HG03565 (cell line): ENCODE measurements around the gene BAIAP3.

Experiments used
- ATAC-seq: cut with Tn5 transposase; IDR thresholded peaks from one replicate; pipeline ENCODE4 v1.9.1; 2021; ENCODE audit warnings: mild to moderate bottlenecking, moderate library complexity; ENCODE audit not compliant: unreplicated experiment

Gene BAIAP3

DNA sequence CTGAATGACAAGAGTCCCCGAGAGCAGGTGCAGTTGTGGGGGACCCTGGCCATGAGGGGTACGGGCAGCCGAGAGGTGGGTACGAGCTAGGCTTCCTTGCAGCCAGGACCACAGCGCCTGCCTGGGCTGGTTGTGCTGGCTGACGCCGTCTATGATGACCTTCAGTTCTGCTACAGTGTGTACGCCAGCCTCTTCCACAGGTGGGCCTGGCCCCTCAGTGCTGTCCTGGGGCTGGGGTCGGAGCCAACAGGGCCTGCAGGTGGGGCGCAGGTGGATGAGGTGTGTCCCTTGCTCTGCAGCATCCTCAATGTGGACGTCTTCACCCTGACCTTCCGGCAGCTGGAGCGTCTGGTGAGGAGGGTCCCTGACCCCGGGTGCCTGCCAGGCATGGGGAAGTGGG is 11.1 kb downstream of the BAIAP3 start:
- no peak for ATAC-seq

DNA sequence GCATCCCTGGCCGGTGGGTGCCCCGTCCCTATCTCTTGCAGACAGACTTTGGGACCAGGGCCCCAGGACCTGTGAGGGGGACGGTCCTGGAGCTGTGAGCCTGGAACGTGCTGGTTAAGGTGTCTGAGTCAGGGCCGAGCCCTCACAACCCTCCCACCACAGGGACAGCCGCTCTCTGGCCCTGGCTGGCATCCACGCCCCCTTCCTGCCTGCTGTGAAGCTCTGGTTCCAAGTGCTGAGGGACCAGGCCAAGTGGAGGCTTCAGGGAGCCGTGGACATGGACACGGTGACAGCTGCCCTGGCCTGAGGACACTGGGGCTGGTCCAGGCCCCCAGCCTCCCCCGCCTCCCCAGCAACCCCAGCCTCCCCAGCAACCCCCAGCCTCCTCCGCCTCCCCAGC is 11.6 kb downstream of the BAIAP3 start:
- no peak for ATAC-seq

DNA sequence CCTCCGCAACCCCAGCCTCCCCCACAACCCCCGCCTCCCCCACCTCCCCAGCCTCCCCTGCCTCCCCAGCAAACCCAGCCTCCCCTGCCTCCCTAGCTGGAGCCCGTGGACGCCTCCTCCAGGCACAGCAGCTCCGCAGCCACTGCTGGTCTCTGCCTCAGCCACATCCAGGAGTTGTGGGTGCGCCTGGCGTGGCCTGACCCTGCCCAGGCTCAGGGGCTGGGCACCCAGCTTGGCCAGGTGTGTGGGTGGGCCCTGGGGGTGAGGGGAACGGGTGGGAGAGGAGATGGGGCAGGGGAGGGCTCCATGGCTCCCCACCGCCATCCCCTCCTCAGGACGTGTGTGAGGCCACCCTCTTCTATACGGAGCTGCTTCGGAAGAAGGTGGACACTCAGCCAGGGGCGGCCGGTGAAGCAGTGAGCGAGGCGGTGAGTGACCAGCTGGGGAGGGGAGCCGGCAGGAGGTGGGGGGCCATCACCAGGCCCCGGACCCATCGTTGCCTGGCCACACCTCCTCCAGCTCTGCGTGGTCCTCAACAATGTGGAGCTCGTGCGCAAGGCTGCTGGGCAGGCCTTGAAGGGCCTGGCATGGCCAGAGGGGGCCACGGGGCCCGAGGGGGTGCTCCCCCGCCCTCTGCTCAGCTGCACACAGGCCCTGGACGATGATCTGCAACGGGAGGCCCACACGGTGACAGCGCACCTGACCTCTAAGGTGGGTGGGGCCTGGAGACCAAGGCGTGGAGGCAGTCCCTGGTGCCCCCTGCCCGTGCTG is 12.4 kb downstream of the BAIAP3 start:
- no peak for ATAC-seq

DNA sequence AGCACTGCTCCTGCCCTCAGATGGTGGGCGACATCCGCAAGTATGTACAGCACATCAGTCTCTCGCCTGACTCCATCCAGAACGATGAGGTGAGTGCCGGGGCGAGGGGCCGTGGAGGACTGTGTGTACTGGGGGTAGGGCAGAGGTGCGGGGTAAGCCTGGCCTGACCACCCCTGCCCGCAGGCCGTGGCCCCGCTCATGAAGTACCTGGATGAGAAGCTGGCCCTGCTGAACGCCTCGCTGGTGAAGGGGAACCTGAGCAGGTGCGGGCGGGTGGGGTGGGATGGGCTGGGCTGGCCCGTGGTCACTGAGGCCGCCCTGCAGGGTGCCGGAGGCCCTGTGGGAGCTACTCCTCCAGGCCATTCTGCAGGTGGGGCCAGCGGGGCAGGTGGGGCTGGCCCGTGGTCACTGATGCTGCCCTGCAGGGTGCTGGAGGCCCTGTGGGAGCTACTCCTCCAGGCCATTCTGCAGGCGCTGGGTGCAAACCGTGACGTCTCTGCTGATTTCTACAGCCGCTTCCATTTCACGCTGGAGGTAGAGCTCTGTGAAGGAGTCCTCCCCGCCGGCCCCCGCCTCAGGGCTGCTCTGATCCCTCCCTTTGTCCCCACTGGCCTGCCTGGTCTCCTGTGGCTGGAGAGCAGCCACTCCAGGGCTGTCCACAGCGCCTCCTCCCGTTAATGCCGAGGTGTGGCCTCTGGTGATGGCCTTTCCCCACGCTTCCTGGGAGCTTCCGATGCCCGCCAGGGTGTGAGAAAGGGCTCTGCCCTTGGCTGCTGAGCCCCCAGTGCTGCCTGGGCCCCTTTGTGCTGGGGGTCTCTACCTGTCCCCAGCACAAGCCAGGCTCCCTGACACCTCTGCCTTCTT is 13.2 kb downstream of the BAIAP3 start:
- ATAC-seq = no peak

DNA sequence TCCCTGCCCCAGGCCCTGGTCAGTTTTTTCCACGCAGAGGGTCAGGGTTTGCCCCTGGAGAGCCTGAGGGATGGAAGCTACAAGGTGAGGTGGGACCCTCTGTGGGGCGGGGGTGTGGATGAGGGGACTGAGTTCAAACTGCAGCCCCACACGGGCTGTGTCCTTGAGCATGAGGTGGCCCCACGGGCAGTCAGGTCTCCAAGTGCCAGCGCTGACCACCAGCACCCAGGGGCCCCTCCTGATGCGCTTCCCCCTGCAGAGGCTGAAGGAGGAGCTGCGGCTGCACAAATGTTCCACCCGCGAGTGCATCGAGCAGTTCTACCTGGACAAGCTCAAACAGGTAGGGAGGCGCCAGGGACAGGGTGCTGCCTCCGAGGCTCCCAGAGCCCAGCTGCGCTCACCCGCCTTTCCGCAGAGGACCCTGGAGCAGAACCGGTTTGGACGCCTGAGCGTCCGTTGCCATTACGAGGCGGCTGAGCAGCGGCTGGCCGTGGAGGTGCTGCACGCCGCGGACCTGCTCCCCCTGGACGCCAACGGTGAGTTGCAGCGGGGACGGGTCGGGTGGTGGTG is 13.9 kb downstream of the BAIAP3 start:
- no peak for ATAC-seq

DNA sequence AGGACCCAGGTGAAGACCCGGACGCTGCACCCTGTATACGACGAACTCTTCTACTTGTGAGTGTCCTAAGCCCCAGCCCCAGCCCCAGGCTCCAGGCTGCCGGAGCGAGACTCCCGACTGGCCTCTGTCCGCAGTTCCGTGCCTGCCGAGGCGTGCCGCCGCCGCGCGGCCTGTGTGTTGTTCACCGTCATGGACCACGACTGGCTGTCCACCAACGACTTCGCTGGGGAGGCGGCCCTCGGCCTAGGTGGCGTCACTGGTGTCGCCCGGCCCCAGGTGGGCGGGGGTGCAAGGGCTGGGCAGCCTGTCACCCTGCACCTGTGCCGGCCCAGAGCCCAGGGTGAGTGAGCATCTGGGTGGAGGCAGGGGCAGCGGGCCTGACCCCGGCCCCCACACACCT is 14.5 kb downstream of the BAIAP3 start:
- ATAC-seq = no peak

DNA sequence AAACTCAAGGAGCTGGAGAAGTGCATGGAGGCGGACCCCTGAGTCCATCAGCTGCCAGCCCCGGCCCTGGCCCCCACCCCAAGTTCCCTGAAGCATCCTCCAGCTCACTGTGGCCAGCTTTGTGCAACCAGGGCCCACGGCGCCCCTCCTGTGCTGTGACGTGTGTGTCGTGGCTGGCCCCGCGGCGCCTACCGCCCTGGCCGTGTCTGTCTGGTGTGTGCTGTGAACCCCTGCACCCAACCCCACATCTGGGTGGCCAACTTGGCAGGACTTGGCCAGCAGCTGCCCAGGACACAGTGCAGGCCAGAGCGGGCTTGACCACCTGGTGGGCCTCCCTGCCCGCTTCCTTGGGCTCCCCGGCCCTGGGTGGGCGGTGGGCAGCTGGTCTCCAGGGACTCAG is 15.0 kb downstream of the BAIAP3 start:
- ATAC-seq = no peak

DNA sequence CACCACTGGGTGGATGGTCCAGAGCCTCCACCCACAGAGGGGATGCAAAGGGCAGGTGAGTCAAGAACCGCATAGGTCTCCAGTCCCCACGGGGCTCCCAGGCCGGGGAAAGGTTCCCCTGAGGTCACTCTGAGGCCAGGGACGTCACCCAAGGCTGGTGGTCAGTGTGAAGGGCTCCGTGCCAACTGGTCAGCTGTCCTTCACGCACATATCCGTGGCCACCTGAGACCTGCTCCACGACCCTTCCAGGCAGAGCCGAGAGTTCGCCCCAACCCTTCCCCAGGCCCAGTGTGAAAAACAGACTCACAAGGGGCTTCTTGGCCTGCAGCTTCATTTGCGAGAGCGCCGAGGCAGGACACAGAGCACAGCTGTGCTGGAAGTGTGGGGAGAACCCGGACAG is 15.5 kb downstream of the BAIAP3 start:
- no peak for ATAC-seq

DNA sequence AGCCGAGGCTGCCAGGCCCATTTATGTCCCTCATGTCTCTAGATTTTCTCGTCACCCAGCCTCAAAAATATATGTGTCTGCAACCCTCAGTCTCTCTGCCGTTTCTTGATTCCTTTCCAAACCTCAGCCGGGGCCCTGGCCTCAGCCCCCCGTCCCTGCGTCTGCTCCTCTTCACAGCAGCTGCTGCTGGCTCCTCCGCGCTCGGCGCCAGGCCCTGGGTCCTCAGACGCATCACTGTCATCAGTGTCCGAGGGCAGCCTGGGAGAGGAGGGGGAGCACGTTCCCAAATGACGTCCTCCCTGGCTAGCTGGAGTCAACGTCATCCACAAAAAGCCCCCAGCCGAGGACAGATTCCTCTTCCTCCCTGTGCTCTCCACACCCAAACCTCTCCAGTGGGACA is 15.9 kb downstream of the BAIAP3 start:
- no peak for ATAC-seq

DNA sequence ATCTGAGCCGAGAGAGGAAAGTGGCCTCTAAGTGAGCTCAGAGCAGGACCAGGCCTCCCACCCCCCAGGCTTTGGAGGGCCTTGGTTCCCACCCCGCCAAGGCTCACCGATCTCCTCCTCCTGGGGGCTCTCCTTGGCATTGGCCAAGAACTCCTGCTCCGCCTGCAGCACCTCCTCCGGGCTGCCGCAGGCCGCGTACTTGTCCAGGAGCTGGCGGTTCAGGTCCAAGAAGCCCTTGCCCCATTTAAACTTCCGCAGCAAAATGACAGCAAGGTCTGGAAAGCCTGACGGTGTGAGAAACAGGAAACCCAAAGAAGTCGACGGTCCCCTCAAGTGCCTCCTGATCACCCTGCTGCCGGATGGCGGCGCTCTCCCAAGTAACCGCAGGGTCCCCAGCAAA is 16.5 kb downstream of the BAIAP3 start:
- ATAC-seq = no peak

DNA sequence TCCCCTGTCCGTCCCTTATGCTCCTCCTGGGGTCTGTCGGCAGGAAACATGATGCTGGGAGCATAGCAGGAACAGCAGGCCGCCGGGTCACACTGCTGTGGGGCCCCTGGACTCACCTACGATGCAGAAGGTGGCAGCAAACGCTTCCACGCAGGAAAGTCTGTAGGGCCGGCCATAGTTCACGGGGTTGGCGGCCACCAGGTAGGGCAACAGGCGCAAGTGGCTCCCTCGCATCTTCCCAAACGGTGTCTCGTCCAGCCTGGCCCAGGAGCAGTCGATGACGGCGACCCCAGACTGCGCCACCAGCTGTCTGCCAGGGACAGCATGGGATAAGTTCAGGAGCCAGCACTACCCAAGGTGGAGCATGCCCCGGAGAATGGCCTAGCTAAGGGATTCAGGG is 17.2 kb downstream of the BAIAP3 start:
- no peak for ATAC-seq

DNA sequence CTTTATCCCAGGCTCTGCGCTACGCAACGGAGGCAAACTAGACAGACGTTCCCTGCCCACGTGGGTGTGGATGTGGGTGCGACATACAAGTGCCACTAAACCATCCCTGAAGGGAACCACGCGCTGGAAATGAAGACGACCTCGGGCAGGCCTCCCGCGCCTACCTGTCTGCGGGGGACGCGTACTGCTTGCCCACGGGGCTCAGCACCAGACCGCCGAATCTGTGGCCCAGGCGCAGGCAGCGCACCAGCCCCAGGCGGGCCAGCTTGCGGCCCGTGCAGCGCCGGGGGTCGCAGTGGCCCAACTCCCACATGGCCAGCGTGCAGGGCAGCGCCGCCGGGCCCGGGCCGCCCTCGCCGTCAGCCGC is 17.8 kb downstream of the BAIAP3 start:
- peak; percentile 4 for ATAC-seq

DNA sequence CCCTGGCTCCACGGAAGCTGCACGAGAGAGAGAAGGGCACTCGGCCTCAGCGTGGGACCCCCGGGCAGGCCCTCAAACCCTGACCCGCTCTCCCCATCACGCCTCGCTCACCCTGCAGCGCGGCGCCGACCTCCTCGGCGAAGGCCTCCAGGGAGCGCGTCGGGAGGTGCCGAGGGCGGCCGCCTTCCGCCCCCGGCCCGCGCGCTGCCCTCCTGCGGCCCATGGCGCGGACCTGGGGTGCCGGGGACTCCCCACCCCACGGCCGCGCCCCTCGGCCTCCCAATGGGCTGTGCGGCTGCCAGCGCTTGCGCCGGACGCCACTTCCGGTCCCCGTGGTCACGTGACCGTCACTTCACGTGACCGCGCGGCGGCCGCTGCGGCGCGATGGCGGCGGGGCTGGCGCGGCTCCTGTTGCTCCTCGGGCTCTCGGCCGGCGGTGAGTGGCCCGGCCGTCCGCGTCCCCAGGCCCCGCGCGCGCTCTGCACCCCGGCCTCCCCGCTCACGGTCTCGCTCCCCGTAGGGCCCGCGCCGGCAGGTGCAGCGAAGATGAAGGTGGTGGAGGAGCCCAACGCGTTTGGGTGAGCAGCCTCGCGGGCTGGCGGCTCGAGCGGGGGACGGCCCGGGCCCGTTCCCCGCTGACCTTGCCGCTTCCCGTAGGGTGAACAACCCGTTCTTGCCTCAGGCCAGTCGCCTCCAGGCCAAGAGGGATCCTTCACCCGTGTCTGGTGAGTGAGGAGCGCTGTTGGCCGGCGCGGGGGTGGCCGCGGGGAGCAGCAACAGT is 18.3 kb downstream of the BAIAP3 start, which contains the start of the genes GNPTG and TSR3:
GNPTG (plus strand) TSS at position 350 of the 781 bp plus-strand sequence; CDS start at position 385, 35 bp downstream.
TSR3 (minus strand) TSS at position 297 of the 781 bp plus-strand sequence; CDS start at position 223, 74 bp downstream.
- ATAC-seq = peak; percentile 64

DNA sequence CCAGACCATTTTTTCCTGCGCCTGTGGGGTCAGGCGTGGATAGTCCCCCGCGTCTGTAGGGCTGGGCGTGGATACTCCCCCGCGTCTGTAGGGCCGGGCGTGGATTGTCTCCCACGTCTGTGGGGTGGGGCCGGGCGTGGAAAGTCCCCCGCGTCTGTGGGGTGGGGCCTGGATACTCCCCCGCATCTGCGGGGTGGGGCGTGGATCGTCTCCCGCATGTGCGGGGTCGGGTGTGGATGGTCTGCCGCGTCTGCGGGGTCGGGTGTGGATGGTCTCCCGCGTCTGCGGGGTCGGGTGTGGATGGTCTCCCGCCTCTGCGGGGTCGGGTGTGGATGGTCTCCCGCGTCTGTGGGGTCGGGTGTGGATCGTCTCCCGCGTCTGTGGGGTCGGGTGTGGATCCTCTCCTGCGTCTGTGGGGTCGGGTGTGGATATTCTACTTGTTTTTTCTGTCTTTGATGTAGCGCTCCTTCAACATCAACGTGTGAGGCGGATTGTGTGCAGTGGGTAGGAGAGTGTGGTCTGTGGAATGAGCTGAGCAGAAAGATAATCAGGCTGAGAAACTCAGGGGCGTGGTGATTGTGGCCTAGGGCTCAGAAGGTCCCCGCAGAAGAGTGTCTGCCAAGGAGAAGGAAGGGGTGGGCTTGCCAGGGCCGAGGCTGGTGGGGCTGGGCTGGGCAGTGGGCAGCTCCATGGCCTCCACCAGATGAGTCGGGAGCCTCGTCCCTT is 21.5 kb downstream of the BAIAP3 start:
- ATAC-seq = no peak

DNA sequence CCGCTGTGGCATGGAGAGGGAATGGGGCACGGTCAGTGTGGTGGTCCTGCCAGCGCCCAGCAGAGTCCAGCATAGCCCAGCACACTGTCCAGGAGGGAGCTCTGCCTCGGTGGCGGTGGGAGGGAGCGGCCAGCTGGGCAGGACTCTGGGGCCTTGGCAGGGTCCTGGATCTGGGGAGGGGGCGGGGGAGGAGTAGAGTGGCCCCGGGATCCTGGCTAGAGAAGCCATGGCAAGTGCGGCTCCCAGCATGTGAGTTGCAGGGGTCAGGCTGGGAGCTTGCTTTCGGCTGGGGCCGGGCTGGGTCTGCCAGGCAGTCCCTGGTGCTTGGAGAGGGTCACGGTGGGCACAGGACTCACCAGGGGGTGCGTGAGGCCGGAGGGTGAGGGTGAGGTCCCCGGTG is 22.1 kb downstream of the BAIAP3 start:
- ATAC-seq = no peak

DNA sequence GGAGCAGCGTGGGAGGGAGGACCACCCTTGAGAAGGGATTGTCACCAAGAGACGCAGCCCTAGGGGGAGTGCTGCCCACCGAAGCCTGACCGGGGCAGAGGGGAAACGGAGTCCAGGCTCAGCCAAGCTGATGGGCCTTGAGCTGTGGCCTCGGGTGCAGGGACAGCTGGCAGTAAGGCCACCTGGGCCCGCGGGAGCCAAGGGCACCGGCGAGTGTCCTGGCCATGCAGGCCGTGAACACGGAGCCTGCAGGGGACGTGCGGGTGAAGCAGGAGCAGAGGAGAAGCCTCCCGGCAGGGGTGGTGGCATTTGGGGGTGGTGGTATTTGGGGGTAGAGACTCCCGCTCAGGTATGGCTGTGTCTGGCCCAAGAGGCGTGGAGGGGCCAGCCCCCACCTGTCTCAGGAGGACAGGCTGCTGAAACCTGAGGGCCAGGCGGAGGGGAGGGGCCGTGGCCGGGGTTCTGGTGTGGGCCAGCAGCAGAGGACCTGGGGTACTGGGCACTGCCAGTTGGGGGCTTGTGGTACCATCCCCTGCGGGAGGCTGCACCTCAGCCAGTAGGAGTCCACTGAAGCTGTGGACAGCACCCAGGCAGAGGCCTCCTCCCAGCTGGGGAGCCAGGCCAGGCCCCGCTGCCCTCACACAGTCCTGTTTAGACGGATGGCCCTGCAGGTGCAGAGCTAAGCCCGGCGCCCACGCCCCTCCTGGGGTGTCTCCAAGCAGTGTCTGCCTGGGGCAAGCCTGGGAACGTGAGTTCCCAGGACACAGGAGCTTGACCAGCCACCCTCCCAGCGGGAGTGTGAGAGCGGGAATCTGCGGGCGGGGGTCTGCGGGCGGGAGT is 22.8 kb downstream of the BAIAP3 start:
- no peak for ATAC-seq

DNA sequence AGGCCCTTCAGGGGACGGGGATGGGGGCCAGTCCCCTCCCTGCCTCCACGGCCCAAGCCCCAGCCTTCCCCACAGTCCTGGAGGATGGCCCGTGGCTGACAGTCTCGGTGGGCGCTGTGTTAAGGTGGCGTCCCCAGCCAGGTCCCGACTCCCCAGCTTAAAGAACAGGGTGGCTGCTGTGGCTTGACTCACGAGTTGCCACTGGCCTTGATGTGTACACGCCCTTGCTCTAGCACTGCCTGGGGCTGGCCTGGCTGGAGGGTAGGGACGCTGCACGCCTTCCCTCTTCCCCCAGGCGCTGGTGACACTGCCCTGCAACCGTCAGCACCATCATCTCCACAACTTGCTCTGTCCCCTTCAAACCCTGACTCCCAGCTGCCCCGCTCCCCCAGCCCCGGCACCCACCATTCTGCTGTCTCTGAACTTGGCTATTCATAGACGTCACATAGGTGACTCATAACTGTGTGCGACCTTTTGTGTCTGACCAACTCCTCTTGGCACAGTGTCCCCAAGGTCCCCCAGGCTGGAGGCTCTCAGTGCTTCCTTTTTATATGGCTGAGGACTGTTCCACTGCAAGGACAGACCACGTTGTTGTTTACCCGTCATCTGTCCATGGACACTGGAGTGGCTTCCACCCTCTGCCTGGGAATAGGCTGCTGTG is 24.6 kb downstream of the BAIAP3 start:
- ATAC-seq = no peak

DNA sequence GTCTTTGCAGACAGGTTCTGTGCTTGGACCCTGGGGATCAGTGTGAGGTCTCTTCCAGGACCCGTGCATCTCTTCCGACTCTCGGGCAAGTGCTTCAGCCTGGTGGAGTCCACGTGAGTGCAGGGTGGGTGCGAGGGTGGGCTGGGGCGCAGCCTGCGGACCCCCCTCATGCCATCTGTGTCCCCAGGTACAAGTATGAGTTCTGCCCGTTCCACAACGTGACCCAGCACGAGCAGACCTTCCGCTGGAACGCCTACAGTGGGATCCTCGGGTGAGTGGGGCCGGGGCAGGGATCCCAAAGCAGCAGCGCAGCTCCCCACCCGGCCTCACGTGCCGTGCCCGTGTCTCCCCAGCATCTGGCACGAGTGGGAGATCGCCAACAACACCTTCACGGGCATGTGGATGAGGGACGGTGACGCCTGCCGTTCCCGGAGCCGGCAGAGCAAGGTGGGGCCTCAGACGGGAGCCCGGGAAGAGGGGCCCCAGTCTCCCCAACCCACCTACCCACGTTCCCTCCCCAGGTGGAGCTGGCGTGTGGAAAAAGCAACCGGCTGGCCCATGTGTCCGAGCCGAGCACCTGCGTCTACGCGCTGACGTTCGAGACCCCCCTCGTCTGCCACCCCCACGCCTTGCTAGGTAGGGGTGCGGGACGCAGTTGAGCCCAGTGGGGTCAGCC is 28.4 kb downstream of the BAIAP3 start:
- no peak for ATAC-seq
